H9 (cell line): ENCODE measurements around the gene MSLN. TPM values are rescaled to one million over a fixed set of nuclear protein-coding genes. Genes with fewer than 3 reads are reported as not detected.
"Not testable (repeated sequence)": the region's sequence is repeated elsewhere in the genome, so short reads cannot be mapped to it uniquely, and the experiment has no call there.

Experiments
- DNase-seq: peaks from one replicate; pipeline ENCODE4 v3.0.0-alpha.2; 2017
- H2AFZ ChIP-seq: one replicate; pipeline ENCODE4 v1.6.1; 2013; ENCODE audit warnings: mild to moderate bottlenecking, low read length, control low read depth, moderate library complexity
- H2AK5ac ChIP-seq: 2 replicates; pipeline ENCODE4 v1.6.1; 2013; ENCODE audit warnings: low read length, control low read depth, mixed read lengths; ENCODE audit not compliant: insufficient read length
- H2BK120ac ChIP-seq: one replicate; pipeline ENCODE4 v1.6.1; 2013; ENCODE audit warnings: low read depth, mild to moderate bottlenecking, low read length, control low read depth, inconsistent platforms; ENCODE audit not compliant: poor library complexity, severe bottlenecking
- H2BK12ac ChIP-seq: 2 replicates; pipeline ENCODE4 v1.6.1; 2013; ENCODE audit warnings: low read length, control low read depth, mixed read lengths, low read depth; ENCODE audit not compliant: insufficient read length
- H2BK15ac ChIP-seq: 2 replicates; pipeline ENCODE4 v1.6.1; 2013; ENCODE audit warnings: low read depth, low read length, control low read depth
- H2BK20ac ChIP-seq: one replicate; pipeline ENCODE4 v1.6.1; 2013; ENCODE audit warnings: low read depth, mild to moderate bottlenecking, low read length, control low read depth, inconsistent platforms; ENCODE audit not compliant: poor library complexity, severe bottlenecking
- H2BK5ac ChIP-seq: 2 replicates; pipeline ENCODE4 v1.6.1; 2013; ENCODE audit warnings: low read length, control low read depth, mixed read lengths; ENCODE audit not compliant: insufficient read length
- H3K14ac ChIP-seq: 2 replicates; pipeline ENCODE4 v1.6.1; 2013; ENCODE audit warnings: low read length, control low read depth; ENCODE audit not compliant: insufficient read depth
- H3K18ac ChIP-seq: 2 replicates; pipeline ENCODE4 v1.6.1; 2013; ENCODE audit warnings: low read depth, mild to moderate bottlenecking, mixed read lengths, low read length, control low read depth; ENCODE audit not compliant: insufficient read length
- H3K23ac ChIP-seq: 2 replicates; pipeline ENCODE4 v1.6.1; 2013; ENCODE audit warnings: low read length, control low read depth, mixed read lengths, low read depth; ENCODE audit not compliant: insufficient read length
- H3K23me2 ChIP-seq: 2 replicates; pipeline ENCODE4 v1.6.1; 2013; ENCODE audit warnings: low read depth, mild to moderate bottlenecking, mixed read lengths, low read length, control low read depth; ENCODE audit not compliant: insufficient read length, poor library complexity, severe bottlenecking
- H3K27ac ChIP-seq: 2 replicates; pipeline ENCODE4 v1.5.1; 2013; ENCODE audit warnings: low read length, control low read depth, mixed read lengths, low read depth; ENCODE audit not compliant: insufficient read length
- H3K27me3 ChIP-seq: 2 replicates; pipeline ENCODE4 v1.6.1; 2013; ENCODE audit warnings: low read length, control low read depth, inconsistent platforms; ENCODE audit not compliant: insufficient read depth
- H3K4ac ChIP-seq: 2 replicates; pipeline ENCODE4 v1.6.1; 2013; ENCODE audit warnings: low read depth, mild to moderate bottlenecking, control low read depth, inconsistent platforms, low read length, moderate library complexity
- H3K4me1 ChIP-seq: 2 replicates; pipeline ENCODE4 v1.6.1; 2013; ENCODE audit warnings: low read length, control low read depth, inconsistent platforms; ENCODE audit not compliant: insufficient read depth
- H3K4me2 ChIP-seq: 2 replicates; pipeline ENCODE4 v1.6.1; 2013; ENCODE audit warnings: low read length, control low read depth, mixed read lengths; ENCODE audit not compliant: insufficient read length, insufficient read depth
- H3K56ac ChIP-seq: 2 replicates; pipeline ENCODE4 v1.6.1; 2013; ENCODE audit warnings: low read depth, mild to moderate bottlenecking, mixed read lengths, low read length, control low read depth; ENCODE audit not compliant: insufficient read length
- H3K79me1 ChIP-seq: 2 replicates; pipeline ENCODE4 v1.6.1; 2013; ENCODE audit warnings: low read depth, mild to moderate bottlenecking, moderate library complexity, low read length, control low read depth, inconsistent platforms; ENCODE audit not compliant: insufficient read depth, poor library complexity, severe bottlenecking
- H3K79me2 ChIP-seq: 2 replicates; pipeline ENCODE4 v1.6.1; 2013; ENCODE audit warnings: low read length, control low read depth, inconsistent platforms; ENCODE audit not compliant: insufficient read depth
- H3K9ac ChIP-seq: 2 replicates; pipeline ENCODE4 v1.6.1; 2013; ENCODE audit warnings: low read length, control low read depth, mixed read lengths; ENCODE audit not compliant: insufficient read length; ENCODE audit errors: extremely low read depth
- H3K9me3 ChIP-seq: one replicate; pipeline ENCODE4 v1.6.1; 2013; ENCODE audit warnings: low read depth, low read length, inconsistent platforms; ENCODE audit not compliant: control insufficient read depth
- H3T11ph ChIP-seq: one replicate; pipeline ENCODE4 v1.6.1; 2013; ENCODE audit warnings: mild to moderate bottlenecking, low read length, control low read depth, inconsistent platforms
- H4K20me1 ChIP-seq: one replicate; pipeline ENCODE4 v1.6.1; 2013; ENCODE audit not compliant: control insufficient read depth, insufficient read length, insufficient read depth
- H4K5ac ChIP-seq: 2 replicates; pipeline ENCODE4 v1.6.1; 2013; ENCODE audit warnings: low read depth, mild to moderate bottlenecking, mixed read lengths, low read length, control low read depth; ENCODE audit not compliant: insufficient read length
- H4K8ac ChIP-seq: replicated peaks from 2 replicates; pipeline ENCODE4 v1.6.1; 2013; ENCODE audit warnings: low read length, control low read depth, mixed read lengths, low read depth; ENCODE audit not compliant: insufficient read length
- H4K91ac ChIP-seq: 2 replicates; pipeline ENCODE4 v1.6.1; 2013; ENCODE audit warnings: low read depth, mild to moderate bottlenecking, moderate library complexity, mixed read lengths, low read length, control low read depth; ENCODE audit not compliant: insufficient read length
- H3K27ac Mint-ChIP-seq, 3 experiments: 2 replicates in 2 of 3; 3 replicates in 1 of 3; pipeline ENCODE4 v1.8.0; 2020 to 2021; ENCODE audit warnings: mixed read lengths in 3 of 3, mild to moderate bottlenecking in 1 of 3, moderate library complexity in 1 of 3
- H3K27me3 Mint-ChIP-seq: 2 replicates; pipeline ENCODE4 v1.8.0; 2021; ENCODE audit warnings: low read depth, mild to moderate bottlenecking, moderate library complexity, mixed read lengths
- H3K36me3 Mint-ChIP-seq, 3 experiments: 2 replicates in 2 of 3; 3 replicates in 1 of 3; pipeline ENCODE4 v1.8.0; 2020 to 2021; ENCODE audit warnings: low read depth in 3 of 3, mixed read lengths in 3 of 3; ENCODE audit not compliant: insufficient read depth in 1 of 3
- H3K4me1 Mint-ChIP-seq, 2 experiments: 2 replicates each; pipeline ENCODE4 v1.8.0; 2020; ENCODE audit warnings: mixed read lengths in 2 of 2
- H3K4me3 Mint-ChIP-seq, 2 experiments: 2 replicates in 1 of 2; 3 replicates in 1 of 2; pipeline ENCODE4 v1.8.0; 2020 to 2021; ENCODE audit warnings: mild to moderate bottlenecking in 2 of 2, mixed read lengths in 2 of 2, moderate library complexity in 1 of 2
- H3K9me3 Mint-ChIP-seq, 2 experiments: 2 replicates in 1 of 2; 3 replicates in 1 of 2; pipeline ENCODE4 v1.8.0; 2020; ENCODE audit warnings: mild to moderate bottlenecking in 2 of 2, mixed read lengths in 2 of 2, moderate library complexity in 1 of 2
- CTCF ChIP-seq: fragments of 200-600 bp; sonication (generic); conservative IDR thresholded peaks from 3 replicates; pipeline ENCODE4 v1.8.0; 2021; ENCODE audit warnings: antibody characterized with exemption, mild to moderate bottlenecking
- WGBS: extraction: QIAGEN DNeasy Blood & Tissue Kit; methylation state at CpG from one replicate; pipeline ENCODE4 v1.1.7; 2013; ENCODE audit warnings: missing lambda C conversion rate, low lambda C conversion rate, mixed read lengths; ENCODE audit not compliant: insufficient read length; ENCODE audit errors: extremely low coverage; 5-methylcytosine and 5-hydroxymethylcytosine counted together
- total RNA-seq: library from RNA; stranded (reverse); gene quantifications from 2 replicates; pipeline ENCODE4 v1.2.1, GENCODE V29; 2021

The MSLN gene
- total RNA-seq, 1 experiment from 2014 or later, result 0.22 TPM

DNA sequence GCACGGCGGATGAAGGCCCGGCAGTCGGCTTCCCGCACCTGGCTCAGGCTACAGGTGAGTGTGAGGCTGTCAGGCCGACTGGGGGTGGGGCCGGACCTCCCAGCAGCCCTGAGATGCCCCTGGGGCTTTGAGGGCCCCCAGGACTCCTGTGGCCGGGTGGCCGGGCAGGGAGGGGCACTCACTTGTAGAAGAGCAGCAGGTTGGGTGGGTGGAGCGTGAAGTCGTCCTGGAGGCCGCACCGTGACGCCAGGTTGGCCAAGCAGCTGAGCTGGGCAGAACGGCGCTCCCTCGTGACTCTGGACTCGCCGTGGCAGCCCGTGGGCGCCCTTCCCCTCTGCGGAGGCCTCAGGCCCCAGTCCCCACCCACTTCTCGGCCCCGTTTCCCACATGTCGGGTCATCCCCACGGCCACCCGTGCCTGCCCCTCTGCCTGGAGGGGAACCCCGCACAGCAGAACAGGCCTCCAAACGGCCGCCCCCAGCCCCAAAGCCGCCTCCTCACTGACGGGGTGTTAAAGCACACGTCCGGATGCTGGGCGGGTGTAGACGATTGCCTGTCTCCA lies 14.8 kb downstream of the MSLN start:
- Histone ChIP-seq H3K27ac (no peak overlapping the region), H4K20me1 (no peaks in the 10 kb centered on the region), H4K8ac (no peak overlapping the region), H3K79me2 (no peaks in the 10 kb centered on the region), H2BK120ac (no peak overlapping the region), H2AK5ac (no peak overlapping the region), H3K14ac (no peak overlapping the region), H3K23ac (no peak overlapping the region), H3T11ph (no peak overlapping the region), H2BK15ac (no peak overlapping the region), H4K91ac (no peak overlapping the region), H2BK20ac (no peak overlapping the region), H4K5ac (no peak overlapping the region), H3K18ac (no peak overlapping the region), H3K4me1 (no peaks in the 10 kb centered on the region), H2AFZ (no peak overlapping the region), H3K27me3 (no peaks in the 10 kb centered on the region), H3K4ac (no peak overlapping the region), H2BK5ac (no peak overlapping the region), H3K9me3 (no peaks in the 10 kb centered on the region), H3K56ac (no peak overlapping the region), H3K4me2 (no peak overlapping the region), H3K23me2 (no peaks in the 10 kb centered on the region), H2BK12ac (no peak overlapping the region), H3K79me1 (no peaks in the 10 kb centered on the region), H3K9ac (no peak overlapping the region)
- H3K27ac Mint-ChIP-seq, result no peak overlapping the region
- no peaks in the 10 kb centered on the region for H3K4me1 Mint-ChIP-seq
- TF ChIP-seq CTCF, result no peak
- H3K27me3 Mint-ChIP-seq, result peaks cover 24% of the 10 kb centered on the region
- no peak overlapping the region for H3K4me3 Mint-ChIP-seq
- no CpG with 5 or more reads among the region's 36 CpGs for WGBS
- H3K9me3 Mint-ChIP-seq, result no peaks in the 10 kb centered on the region; a peak in 1 of 5 replicates
- DNase-seq, result no peak
- no peaks in the 10 kb centered on the region for H3K36me3 Mint-ChIP-seq

DNA sequence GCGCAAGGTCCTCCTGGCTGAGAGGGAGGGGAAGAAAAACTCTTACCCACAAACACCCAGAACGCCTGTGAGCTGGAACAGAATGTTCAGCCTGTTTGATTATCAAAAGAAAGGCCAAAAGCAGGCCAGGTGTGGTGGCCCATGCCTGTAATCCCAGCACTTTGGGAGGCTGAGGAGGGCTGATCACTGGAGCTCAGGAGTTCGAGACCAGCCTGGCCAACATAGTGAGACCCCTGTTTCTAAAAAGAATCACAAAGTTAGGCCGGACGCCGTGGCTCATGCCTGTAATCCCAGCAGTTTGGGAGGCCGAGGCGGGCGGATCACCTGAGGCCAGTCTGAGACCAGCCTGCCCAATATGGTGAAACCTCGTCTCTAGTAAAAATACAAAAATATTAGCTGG lies 15.8 kb downstream of the MSLN start:
- not testable (repeated sequence) for H3K4me1 Mint-ChIP-seq, H2BK12ac ChIP-seq, H3K4me3 Mint-ChIP-seq, H3K27ac ChIP-seq, H3K56ac ChIP-seq, H3T11ph ChIP-seq, H4K5ac ChIP-seq, H4K91ac ChIP-seq, DNase-seq, H3K23ac ChIP-seq, H3K18ac ChIP-seq, H3K4me2 ChIP-seq, H2AK5ac ChIP-seq, H4K8ac ChIP-seq, H2BK120ac ChIP-seq, H4K20me1 ChIP-seq, H3K9me3 ChIP-seq, H3K14ac ChIP-seq, H3K36me3 Mint-ChIP-seq, H3K9ac ChIP-seq, H3K79me2 ChIP-seq, H3K23me2 ChIP-seq, H2BK20ac ChIP-seq, H3K27ac Mint-ChIP-seq, H2BK5ac ChIP-seq, H3K4ac ChIP-seq, H3K4me1 ChIP-seq, H3K9me3 Mint-ChIP-seq, H2AFZ ChIP-seq, H3K27me3 ChIP-seq, H3K79me1 ChIP-seq, H2BK15ac ChIP-seq
- no CpG with 5 or more reads among the region's 10 CpGs for WGBS
- H3K27me3 Mint-ChIP-seq, result peaks cover 28% of the 10 kb centered on the region
